GM21786 (cell line): ENCODE measurements around the gene CDC40.
A peak's percentile ranks its signal among the peaks of the same experiment; 100 is the strongest.

Experiments used
- ATAC-seq: cut with Tn5 transposase; IDR thresholded peaks from one replicate; pipeline ENCODE4 v1.9.1; 2021; ENCODE audit not compliant: unreplicated experiment

Gene CDC40

GRCh38 chr6:110180228-110181008 is at the start of gene CDC40:
Gene CDC40 (plus strand): TSS chr6:110180427. CDS start chr6:110180445, 18 bp downstream.
- ATAC-seq, result peak; percentile 53

DNA sequence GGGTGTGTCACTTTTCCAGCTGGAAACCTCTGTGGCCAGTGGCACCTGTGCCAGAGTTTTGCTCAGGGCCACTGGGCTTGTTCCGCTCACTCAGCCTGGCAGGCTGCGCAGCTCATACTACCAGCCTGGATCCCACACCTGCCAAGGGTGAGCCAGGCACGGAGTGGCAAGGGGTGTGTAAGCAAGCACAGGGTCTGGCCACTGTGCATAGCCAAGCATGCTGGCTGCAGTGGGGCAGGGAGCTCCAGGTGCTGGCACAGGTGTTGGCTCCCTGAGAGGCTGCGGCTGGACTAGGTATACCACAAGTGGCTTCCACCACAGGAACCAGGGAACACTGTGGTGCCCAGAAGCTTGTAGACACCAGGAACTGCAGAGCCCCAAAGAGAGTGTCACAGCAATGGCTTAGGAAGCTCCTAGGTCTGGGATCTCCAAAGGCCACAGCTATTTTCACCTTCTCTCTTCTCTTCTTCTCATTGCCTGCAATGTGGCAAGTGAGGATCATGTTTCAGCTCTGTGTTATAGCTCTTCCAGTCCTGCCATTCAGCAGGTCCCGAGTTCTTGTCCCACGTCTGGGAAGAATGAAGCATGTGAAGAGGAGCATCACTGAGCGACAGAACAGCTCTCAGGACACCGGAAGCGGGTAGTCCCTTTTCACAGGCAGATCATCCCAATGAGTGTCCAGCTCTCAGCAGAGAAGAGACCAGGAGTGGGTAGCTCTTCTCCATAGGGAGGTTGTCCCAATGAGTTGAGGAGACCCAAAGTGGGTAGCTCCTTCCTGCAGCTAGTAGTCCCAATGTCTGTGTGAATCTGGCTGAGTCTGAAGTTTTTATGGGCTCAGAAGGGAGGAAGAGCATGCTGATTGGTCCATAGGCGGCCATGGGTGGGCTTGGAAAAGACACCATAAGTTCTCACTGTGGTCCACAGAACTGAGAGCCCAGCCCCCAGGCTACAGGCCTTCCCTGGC is 42.0 kb upstream of the CDC40 start:
- no peak for ATAC-seq

DNA sequence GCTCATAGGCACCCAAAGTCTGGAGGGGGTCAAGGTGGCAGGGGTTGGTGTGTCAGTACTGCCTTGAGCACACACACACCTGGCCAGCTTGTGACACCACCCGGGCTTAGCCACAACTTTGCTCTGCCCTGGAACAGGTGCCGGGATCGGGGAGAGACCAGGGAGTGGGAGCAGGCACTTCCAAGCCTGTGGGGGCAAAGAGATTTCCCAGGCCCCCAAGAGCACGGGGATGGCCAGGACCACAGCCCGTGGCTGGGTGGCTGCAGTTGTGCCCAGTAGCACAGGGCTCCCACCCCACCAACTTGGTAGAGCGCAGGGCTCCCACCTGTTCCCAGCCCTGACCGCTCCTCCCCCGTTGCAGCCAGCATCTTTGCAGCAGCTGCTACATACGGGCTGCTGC is 41.2 kb upstream of the CDC40 start:
- ATAC-seq, result no peak

GRCh38 chr6:110140650-110141049 is 39.6 kb upstream of the CDC40 start:
- no peak for ATAC-seq

DNA sequence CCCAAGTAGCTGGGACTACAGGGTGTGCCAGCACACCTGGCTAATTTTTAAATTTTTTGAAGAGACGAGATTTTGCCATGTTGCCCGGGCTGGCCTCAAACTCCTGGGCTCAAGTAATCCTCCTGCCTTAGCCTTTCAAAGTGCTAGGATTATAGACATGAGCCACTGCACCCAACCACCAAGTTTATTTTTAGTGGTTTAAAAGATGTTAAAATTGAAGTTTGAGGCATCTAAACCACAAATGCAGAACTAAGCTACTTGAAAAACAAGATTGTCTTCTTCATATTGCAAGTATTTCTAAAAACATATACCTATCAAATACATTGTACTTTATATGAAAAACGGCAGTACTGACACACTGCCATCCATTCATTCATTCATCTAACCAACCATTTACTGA is 32.4 kb upstream of the CDC40 start:
- ATAC-seq, result no peak

- no peak for ATAC-seq
Observed at GRCh38 chr6:110158479-110158878, 21.7 kb upstream of the CDC40 start.

GRCh38 chr6:110170081-110170480 is 10.1 kb upstream of the CDC40 start:
- no peak for ATAC-seq

- no peak for ATAC-seq
Observed at GRCh38 chr6:110173506-110174132, 6.6 kb upstream of the CDC40 start.

DNA sequence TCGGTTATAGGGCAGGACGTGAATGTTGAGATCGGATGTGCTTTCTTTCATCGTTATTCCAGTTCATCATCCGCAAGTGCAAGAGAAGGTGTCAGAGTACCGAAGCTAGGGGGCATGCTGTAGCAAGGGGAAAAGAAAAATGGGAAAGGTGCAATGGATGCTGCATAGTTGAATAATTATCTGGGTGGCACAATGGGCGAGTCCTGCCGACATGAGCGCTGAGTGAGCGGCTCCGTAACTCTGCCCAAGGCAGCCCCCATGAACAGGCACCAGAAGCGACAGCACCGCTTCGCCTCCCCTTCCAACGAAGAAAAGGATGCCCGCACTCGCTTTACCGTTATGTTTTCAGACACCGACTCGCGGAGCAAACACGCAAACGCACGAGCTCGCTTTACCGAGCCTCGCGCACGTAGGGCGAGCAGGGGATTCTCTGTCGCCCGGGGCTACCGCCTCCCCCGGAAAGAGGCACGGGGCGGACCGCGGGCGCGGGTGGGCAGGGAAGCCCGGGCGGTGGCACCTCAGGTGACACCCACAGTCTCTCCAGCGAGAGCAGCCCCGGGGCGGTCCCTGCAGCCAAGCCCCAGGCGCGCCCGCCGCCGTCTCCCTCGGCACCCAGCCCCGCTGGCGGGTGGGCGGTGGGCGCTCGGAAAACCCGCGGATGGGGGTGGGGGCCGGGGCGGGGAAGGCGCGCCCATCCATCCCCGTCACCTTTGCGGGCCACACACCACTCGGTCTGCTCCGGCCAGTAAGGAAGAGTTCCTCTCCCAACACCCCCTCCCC is 1.4 kb upstream of the CDC40 start:
- peak; percentile 32 for ATAC-seq

- ATAC-seq, result peak; percentile 85
Observed at GRCh38 chr6:110179406-110180227, 610 bp upstream of the CDC40 start, which contains the start of gene WASF1. Gene WASF1 (minus strand): TSS chr6:110179670. CDS start chr6:110127601, 52,069 bp downstream.

DNA sequence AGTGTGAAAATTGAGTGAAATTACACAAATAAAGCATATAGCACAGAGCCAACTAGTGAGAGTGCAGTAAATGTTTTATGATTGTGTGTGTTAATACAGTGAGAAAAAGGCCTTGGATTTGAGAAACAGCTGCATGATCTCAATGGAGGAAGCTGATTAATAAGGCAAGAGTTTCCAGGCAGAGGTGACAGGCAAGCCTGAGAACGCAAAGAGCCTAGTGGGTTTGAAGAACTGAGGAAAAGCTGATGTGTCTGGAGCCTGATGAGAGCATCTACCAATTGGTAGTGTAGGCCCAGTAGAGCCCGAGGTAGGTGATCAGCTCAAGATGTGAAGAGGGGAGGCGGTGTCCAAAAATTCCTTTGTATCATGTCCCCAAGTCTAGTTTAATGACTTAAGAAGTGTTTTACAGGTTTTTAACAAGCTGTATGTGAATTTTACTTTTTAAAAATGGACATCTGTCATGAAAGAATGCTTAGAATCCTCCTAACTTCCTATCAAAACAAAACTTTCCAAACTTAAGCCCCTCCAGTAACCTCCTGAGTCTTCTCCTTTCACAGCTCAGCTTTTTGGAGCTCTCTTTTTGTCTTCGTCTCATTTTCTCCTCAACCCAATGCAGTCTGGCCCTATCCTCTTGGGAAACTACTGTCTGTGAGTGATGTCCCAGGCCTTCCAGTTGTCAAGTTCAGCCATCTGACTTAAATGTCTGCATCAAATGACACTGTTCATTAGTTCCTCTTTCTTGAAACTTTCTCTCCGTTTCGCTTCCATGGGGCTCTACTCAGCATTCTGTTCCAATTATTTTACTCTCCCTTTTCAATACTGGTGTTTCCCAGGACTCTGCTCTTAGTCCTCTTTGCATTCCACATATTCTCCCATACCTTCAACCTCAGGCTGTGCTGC is 1.2 kb downstream of the CDC40 start:
- peak; percentile 16 for ATAC-seq

DNA sequence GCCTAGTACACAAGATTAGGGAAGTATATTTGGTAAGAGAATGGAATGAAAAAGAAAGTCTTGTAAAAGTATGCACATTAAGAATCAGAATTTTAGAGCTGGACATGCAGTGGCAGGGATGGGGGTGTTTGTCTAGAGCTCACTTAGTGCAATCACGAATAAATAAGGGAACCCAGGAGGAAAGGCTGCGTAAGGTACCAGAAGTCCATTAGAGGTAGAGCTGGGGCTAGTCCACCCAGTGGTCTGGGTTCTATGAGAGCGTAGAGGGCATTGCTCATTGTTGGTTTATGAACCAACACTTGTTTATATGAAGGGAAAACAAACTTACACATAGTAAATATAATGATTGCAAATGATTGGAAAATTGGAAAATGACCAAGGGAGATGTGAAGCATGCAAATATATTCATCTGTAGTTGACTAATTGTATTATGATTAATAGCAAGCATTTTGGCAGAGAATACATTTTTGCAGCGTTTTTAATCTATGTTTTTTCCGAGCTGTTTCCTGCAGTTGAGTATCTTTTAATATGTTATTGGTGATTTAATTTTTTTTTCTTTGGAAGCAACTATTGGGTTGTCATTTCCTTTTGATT is 3.2 kb downstream of the CDC40 start:
- ATAC-seq, result no peak

DNA sequence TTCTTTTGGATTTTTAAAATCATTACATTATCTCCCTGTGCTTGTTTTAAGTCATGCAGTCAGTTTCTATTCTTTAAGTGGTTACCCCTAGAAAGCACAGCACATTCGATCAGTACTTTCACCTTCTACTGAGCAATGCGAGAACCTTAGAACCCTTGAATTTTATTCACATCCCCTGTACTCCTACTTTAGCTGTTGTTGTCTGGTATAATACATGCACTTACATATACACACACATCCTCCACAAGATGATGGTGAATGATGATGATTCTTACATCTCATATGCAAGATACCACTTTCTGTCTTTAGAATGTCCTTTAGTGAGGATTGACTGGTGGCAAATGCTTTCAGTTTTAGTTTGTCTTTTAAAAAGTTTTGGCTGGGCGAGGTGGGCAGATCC is 5.7 kb downstream of the CDC40 start:
- ATAC-seq, result peak; percentile 67

DNA sequence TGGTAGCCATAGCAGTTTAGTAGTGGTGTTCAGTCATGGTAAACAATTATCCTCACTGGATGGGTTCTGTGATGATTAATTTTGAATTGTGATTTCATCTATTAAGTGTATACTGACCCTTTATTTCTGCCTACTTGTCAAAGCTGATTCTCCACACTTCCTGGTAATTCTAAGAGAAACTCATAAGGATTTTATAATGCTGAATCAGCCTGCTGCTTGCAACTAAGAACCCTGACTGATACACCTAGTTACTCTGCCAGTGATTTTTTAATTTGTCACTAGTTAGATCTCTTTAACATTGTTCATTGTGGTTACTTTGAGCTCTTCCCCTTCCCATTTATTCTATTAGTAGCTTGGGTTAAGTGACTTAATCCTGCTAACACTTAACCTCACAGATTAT is 8.6 kb downstream of the CDC40 start:
- no peak for ATAC-seq

- ATAC-seq, result no peak
Observed at GRCh38 chr6:110190726-110191125, 10.5 kb downstream of the CDC40 start.

DNA sequence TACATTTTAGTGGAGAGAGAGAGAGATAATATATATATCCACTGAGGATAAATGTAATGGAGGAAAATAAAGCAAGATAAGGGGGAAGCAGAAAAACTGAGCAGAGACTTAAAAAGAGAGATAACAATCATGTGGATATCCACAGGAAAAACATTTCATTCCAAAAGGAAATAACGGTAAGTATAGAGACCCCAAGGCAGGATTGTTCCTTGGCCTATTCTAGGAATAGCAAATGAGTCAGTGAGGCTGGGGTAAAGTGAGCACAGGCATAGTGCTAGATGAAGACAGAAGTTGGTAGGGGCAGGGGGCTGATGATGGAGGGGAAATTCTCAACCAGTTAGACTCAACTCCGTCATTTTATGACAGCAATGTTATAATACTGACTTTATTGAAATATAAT is 11.2 kb downstream of the CDC40 start:
- ATAC-seq, result no peak

- ATAC-seq, result no peak
Observed at GRCh38 chr6:110195639-110196038, 15.4 kb downstream of the CDC40 start.

DNA sequence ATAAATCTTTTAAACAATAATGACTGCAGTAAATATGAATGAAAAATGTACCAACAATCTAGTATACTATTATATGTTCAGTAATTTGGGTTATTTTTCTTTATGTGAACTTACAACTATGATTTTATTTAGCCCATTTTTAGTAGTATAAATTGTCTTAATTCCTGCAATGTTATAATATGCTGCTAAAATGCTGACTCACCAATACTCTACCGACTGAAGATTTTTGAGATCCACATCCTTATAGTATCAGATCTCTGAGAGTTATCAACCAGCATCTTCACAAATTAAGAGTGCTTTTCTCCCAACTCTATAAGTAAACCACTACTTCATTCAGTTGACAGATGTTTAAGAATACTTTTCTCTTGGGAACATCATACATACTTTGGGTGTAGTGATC is 16.6 kb downstream of the CDC40 start:
- no peak for ATAC-seq
